HuH-7 (cell line): ENCODE measurements around the gene HIGD2A.
A peak's percentile ranks its signal among the peaks of the same experiment; 100 is the strongest.

ENCODE experiments used
- DNase-seq: peaks from one replicate; pipeline ENCODE4 v3.0.0; 2011; ENCODE audit warnings: low spot score

The HIGD2A gene

GRCh38 chr5:176369934-176370711 lies 18.4 kb upstream of the HIGD2A start:
- DNase-seq = no peak

GRCh38 chr5:176371621-176372539 lies 16.7 kb upstream of the HIGD2A start:
- DNase-seq = peak; percentile 74

- no peak for DNase-seq
Measured at GRCh38 chr5:176373100-176373818, 15.3 kb upstream of the HIGD2A start.

GRCh38 chr5:176379881-176380280 lies 8.7 kb upstream of the HIGD2A start:
- DNase-seq = no peak

GRCh38 chr5:176381423-176381822 lies 7.1 kb upstream of the HIGD2A start:
- no peak for DNase-seq

DNA sequence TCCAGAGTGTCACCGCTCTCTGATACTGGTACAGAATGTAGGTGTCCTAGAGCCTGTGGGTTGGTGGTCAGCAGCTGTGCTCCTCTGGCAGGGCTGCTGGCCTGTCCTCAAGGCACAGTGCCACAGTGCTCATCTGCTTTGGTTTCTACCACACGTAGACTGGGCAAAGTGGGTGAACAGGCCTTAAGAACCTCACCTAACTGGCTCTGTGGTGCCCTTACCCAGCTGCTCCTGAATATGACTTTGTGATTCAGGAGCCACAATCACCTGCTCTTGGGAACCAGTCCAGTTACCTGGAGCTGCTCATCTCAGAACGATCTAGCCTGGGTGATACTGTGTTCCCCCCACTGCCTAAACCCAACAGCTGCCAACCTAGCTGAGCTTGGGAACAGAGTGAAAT lies 6.6 kb upstream of the HIGD2A start:
- no peak for DNase-seq

GRCh38 chr5:176382721-176383120 lies 5.8 kb upstream of the HIGD2A start:
- DNase-seq = no peak

GRCh38 chr5:176383248-176383905 lies 5.2 kb upstream of the HIGD2A start:
- DNase-seq = no peak

GRCh38 chr5:176383961-176384360 lies 4.6 kb upstream of the HIGD2A start:
- no peak for DNase-seq

GRCh38 chr5:176384366-176384930 lies 4.1 kb upstream of the HIGD2A start:
- no peak for DNase-seq

DNA sequence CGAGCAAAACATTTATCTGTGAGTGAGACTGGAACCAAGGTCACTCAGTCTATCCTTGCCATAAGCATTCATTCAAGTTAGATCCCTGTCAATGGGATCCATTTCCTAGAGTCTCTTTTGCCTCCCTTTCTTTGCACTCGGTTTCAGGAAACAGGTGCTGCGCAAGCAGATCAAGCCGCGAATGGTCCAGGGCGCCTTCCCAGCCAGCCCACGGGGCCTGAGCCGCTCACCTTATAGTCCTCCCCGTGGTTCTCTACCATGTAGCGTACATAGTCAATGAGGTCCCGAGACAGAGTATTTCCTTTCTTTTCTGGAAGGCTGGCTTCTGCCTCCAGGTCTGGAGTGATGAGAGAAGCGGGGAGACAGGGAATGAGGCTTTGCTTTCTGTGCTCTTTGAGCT lies 3.6 kb upstream of the HIGD2A start:
- DNase-seq = no peak

- DNase-seq = no peak
Measured at GRCh38 chr5:176386491-176386890, 2.1 kb upstream of the HIGD2A start.

DNA sequence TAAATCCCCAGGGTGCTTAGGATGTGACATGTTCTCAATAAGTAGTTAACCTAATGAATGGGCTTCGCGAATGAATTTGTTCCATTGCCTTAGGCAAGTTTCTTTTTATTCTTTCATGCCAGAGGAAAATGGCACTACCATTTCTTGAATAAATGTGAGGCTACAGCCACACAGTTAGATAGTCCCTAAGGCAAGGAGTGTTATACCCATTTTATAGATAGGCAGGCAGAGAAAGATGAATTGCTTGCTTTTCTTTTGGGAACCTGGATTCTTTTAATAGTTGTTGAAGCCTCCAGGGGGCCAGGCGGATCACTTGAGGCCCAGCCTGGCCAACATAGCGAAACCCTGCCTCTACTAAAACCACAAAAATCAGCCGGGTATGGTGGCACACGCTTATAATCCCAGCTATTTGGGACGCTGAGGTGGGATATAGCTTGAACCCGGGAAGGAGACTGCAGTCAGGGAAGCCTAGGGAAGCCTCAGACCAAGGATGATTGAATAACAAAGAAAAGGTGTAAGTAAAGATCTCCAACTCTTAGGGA lies 1.1 kb upstream of the HIGD2A start:
- no peak for DNase-seq

GRCh38 chr5:176388003-176388443 lies 528 bp upstream of the HIGD2A start:
- DNase-seq = peak; percentile 28

DNA sequence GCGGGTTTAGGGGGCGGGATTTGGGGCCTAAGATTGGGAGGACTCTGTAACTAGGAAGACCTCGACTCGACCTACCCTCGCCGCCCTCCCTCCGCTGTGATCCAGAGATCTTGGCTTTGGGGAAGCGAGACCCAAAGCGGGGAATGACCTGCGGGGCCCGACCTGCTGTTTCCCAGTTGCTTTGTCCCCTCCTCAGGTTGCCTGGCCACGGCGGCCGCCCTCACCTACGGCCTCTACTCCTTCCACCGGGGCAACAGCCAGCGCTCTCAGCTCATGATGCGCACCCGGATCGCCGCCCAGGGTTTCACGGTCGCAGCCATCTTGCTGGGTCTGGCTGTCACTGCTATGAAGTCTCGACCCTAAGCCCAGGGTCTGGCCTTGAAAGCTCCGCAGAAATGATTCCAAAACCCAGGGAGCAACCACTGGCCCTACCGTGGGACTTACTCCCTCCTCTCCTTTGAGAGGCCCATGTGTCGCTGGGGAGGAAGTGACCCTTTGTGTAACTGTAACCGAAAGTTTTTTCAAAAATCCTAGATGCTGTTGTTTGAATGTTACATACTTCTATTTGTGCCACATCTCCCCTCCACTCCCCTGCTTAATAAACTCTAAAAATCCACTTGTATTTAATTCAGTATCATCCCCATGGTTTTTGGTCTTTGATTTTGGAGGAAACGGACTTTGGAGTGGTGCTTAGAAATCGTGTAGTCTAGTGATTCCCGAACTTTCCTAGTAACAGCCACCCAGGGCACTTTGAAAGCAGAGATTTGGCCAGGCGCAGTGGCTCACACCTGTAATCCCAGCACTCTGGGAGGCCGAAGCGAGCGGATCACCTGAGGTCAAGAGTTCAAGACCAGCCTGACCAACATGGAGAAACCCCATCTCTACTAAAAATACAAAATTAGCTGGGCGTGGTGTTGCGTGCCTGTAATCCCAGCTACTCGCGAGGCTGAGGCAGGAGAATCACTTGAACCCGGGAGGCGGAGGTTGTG lies 878 bp downstream of the HIGD2A start:
- DNase-seq = peak; percentile 75

- DNase-seq = no peak
Measured at GRCh38 chr5:176391479-176391878, 2.9 kb downstream of the HIGD2A start.

DNA sequence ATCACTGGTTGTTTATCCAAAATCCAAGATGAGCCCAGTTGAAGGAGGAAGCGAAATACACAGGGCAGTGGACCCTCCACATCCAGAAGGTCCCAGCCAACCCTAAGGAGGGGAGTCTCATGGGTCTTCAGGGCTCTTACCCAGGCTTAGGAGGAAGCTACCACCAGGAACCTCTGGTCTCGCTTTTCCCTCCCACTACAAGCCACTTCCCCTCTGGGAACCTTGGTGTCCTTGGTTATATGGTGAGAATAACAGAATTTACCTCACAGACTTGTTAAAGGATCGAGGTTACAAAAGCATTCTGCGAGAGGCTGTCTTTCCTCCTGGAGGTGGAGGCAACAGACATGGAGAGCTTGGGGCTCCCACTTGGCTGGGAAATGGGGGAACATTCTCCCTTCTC lies 3.4 kb downstream of the HIGD2A start:
- DNase-seq = no peak

DNA sequence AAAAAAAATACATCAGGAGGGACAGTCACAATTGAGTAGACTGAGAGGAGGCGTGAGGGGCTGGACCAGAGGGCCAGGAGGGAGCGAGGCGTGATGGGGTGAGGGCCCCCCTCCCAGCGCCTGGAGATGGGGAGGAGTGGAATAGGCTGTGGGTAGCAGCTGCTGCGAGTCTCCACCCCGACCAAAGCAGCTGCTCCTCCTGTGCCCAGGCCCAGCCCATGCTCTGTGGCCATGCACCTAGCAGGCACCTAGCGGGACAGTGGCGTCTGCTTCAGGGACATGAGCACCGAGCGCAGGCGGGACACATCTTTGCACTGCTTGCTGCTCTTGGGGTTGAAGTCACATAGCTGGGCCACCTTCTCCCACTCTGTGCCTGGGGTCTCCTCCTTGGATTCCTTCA lies 4.0 kb downstream of the HIGD2A start:
- no peak for DNase-seq

DNA sequence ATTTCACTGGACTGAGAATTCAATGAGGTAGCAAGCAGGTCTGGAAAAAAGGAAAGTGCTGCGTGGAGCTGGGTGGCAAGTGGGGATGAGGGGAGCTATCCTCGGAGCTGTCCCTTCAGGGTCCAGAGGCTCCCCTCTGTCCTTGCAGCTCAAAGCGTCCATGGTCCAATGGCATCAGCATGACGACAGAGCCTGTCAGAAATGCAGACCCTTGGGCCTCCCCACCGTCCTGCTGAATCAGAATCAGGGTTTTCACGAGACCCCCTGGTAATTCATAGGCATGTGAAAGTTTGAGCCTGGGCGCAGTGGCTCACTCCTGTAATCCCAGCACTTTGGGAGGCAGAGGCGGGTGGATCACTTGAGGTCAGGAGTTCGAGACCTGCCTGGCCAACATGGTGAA lies 5.5 kb downstream of the HIGD2A start:
- DNase-seq = no peak
